MM.1S (cell line): ENCODE data around the gene ARSI.

Source experiments
- DNase-seq: peaks from one replicate; pipeline ENCODE4 v3.0.0-alpha.2; 2015
- H2AFZ ChIP-seq: fragments of 300-600 bp; sonication (generic); 2 replicates; pipeline ENCODE4 v1.6.0; 2016; ENCODE audit warnings: antibody characterized with exemption, low read length
- H3F3A ChIP-seq: fragments of 300-600 bp; sonication (generic); 2 replicates; pipeline ENCODE4 v1.6.1; 2016; ENCODE audit warnings: mild to moderate bottlenecking, antibody characterized with exemption, low read length, moderate library complexity, mixed read lengths; ENCODE audit not compliant: insufficient read depth
- H3K27ac ChIP-seq: fragments of 300-600 bp; sonication (generic); 2 replicates; pipeline ENCODE4 v1.5.1; 2016; ENCODE audit warnings: mild to moderate bottlenecking, low read length
- H3K27me3 ChIP-seq: fragments of 300-600 bp; sonication (generic); replicated peaks from 2 replicates; pipeline ENCODE4 v1.6.0; 2016; ENCODE audit warnings: low read length; ENCODE audit not compliant: insufficient read depth
- H3K36me3 ChIP-seq: fragments of 300-600 bp; sonication (generic); replicated peaks from 2 replicates; pipeline ENCODE4 v1.6.1; 2016; ENCODE audit warnings: mild to moderate bottlenecking, low read length, mixed read lengths; ENCODE audit not compliant: insufficient read depth
- H3K4me1 ChIP-seq: fragments of 300-600 bp; sonication (generic); 2 replicates; pipeline ENCODE4 v1.6.1; 2016; ENCODE audit warnings: low read length, mixed read lengths
- H3K4me2 ChIP-seq: fragments of 300-600 bp; sonication (generic); 2 replicates; pipeline ENCODE4 v1.6.0; 2016; ENCODE audit warnings: low read depth, low read length
- H3K4me3 ChIP-seq: fragments of 300-600 bp; sonication (generic); 2 replicates; pipeline ENCODE4 v1.5.1; 2016; ENCODE audit warnings: low read length, mixed read lengths
- H3K79me2 ChIP-seq: fragments of 300-600 bp; sonication (generic); 2 replicates; pipeline ENCODE4 v1.6.1; 2016; ENCODE audit warnings: mixed run types, low read length, mixed read lengths
- H3K9ac ChIP-seq: fragments of 300-600 bp; sonication (generic); 2 replicates; pipeline ENCODE4 v1.6.1; 2016; ENCODE audit warnings: low read length, mixed read lengths
- H3K9me2 ChIP-seq: fragments of 300-600 bp; sonication (generic); replicated peaks from 2 replicates; pipeline ENCODE4 v1.6.1; 2016; ENCODE audit warnings: mild to moderate bottlenecking, low read length, mixed read lengths; ENCODE audit not compliant: insufficient read depth
- H3K9me3 ChIP-seq: fragments of 300-600 bp; sonication (generic); replicated peaks from 2 replicates; pipeline ENCODE4 v1.6.1; 2016; ENCODE audit warnings: mild to moderate bottlenecking, low read length, mixed read lengths; ENCODE audit not compliant: insufficient read depth
- H4K20me1 ChIP-seq: fragments of 300-600 bp; sonication (generic); 2 replicates; pipeline ENCODE4 v1.6.1; 2016; ENCODE audit warnings: mild to moderate bottlenecking, low read length, moderate library complexity, mixed read lengths; ENCODE audit not compliant: insufficient read depth
- CTCF ChIP-seq: fragments of 300-600 bp; sonication (generic); IDR thresholded peaks from 2 replicates; pipeline ENCODE4 v1.5.1; 2016; ENCODE audit warnings: antibody characterized with exemption, low read length, mixed read lengths
- EZH2 ChIP-seq: fragments of 300-600 bp; sonication (generic); optimal IDR thresholded peaks from 2 replicates; pipeline ENCODE3; 2017; ENCODE audit warnings: low read depth, mild to moderate bottlenecking, antibody characterized with exemption, low read length, mixed read lengths
- EZH2phosphoT487 ChIP-seq: fragments of 300-600 bp; sonication (generic); IDR thresholded peaks from 2 replicates; pipeline ENCODE4 v1.6.1; 2018; ENCODE audit warnings: antibody characterized with exemption, low read length

ARSI gene

GRCh38 chr5:150309101-150309885, 6.6 kb upstream of the ARSI start:
- Histone ChIP-seq H3K27ac (no peak overlapping the region), H3K4me1 (peaks cover 19% of the 10 kb centered on the region), H2AFZ (no peak overlapping the region), H4K20me1 (no peaks in the 10 kb centered on the region), H3K4me3 (no peak overlapping the region), H3K27me3 (no peaks in the 10 kb centered on the region), H3K4me2 (no peak overlapping the region), H3K36me3 (no peaks in the 10 kb centered on the region), H3K9me2 (no peaks in the 10 kb centered on the region), H3K79me2 (no peaks in the 10 kb centered on the region), H3F3A (no peaks in the 10 kb centered on the region), H3K9ac (no peak overlapping the region), H3K9me3 (no peaks in the 10 kb centered on the region)
- no peak for DNase-seq
- no peak for TF ChIP-seq EZH2
- no peak for TF ChIP-seq EZH2phosphoT487
- no peak for TF ChIP-seq CTCF

DNA sequence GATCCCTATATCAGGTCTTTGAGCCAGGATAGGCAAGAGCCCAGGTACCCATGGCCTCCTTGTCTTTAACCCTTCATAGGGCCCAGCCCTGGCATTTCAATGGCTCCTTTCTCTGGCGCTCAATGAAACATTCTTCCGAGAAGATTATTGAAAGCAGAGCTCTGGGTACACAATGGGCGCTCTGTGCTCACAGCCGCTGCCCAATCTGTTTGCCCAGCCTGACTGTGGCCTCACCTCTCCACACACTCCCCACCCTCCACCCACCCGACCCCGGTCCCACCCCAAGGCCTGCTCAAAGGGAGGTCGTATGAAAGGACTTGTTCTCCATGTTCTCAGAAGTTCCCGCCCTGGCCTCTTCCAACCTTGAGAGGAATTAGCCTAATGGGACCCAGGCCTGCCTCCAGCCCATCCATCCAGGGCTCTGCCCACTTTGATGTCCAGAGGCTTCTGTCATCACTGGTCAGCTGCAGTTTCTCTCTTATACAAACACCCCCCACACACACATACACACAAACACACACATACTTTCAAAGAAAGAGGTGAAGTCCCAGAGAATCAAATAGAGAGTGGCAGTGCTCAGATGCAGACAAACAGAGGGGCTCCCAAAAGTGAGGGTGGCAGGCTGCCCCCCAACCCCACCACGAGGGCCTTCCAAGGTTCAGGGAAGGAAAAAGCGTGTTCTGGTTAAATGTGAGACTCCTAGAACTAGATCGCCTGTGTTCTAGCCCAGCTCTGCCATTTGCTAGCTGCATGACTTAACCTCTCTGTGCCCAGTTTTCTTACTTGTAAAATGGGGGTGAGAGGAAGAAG, 5.1 kb upstream of the ARSI start:
- H3F3A ChIP-seq = 0 out of 2 replicates have a peak, but pooled peaks cover 3% of the 10 kb centered on the region
- H2AFZ ChIP-seq = no peak overlapping the region
- no peaks in the 10 kb centered on the region for H3K79me2 ChIP-seq
- H3K4me2 ChIP-seq = no peak overlapping the region
- H3K9me3 ChIP-seq = no peaks in the 10 kb centered on the region
- H3K36me3 ChIP-seq = no peaks in the 10 kb centered on the region
- H4K20me1 ChIP-seq = no peaks in the 10 kb centered on the region
- no peaks in the 10 kb centered on the region for H3K27me3 ChIP-seq
- no peak overlapping the region for H3K27ac ChIP-seq
- no peak for DNase-seq
- peaks cover 7% of the 10 kb centered on the region; the same call in 1 of the 2 replicates for H3K4me1 ChIP-seq
- no peak for TF ChIP-seq CTCF
- no peak for TF ChIP-seq EZH2phosphoT487
- no peak for TF ChIP-seq EZH2
- H3K9me2 ChIP-seq = no peaks in the 10 kb centered on the region
- no peak overlapping the region for H3K4me3 ChIP-seq
- no peak overlapping the region for H3K9ac ChIP-seq

GRCh38 chr5:150306775-150307174, 4.1 kb upstream of the ARSI start:
- H3K4me2 ChIP-seq = no peak overlapping the region
- H3K79me2 ChIP-seq = no peaks in the 10 kb centered on the region
- TF ChIP-seq CTCF (no peak), EZH2phosphoT487 (no peak), EZH2 (no peak)
- H3F3A ChIP-seq = 0 out of 2 replicates have a peak, but pooled peaks cover 3% of the 10 kb centered on the region
- no peaks in the 10 kb centered on the region for H4K20me1 ChIP-seq
- no peak for DNase-seq
- H3K4me3 ChIP-seq = no peak overlapping the region
- H3K9ac ChIP-seq = no peak overlapping the region
- H3K9me2 ChIP-seq = no peaks in the 10 kb centered on the region
- peaks cover 7% of the 10 kb centered on the region; the same call in 1 of the 2 replicates for H3K4me1 ChIP-seq
- H3K36me3 ChIP-seq = no peaks in the 10 kb centered on the region
- no peaks in the 10 kb centered on the region for H3K9me3 ChIP-seq
- no peak overlapping the region for H3K27ac ChIP-seq
- H3K27me3 ChIP-seq = no peaks in the 10 kb centered on the region
- no peak overlapping the region for H2AFZ ChIP-seq
